Osteoblast (primary cell): ENCODE data around the gene LCE1B. TPM values are rescaled to one million over a fixed set of nuclear protein-coding genes. Genes with fewer than 3 reads are reported as not detected.

Experiments
- DNase-seq: peaks from one replicate; pipeline ENCODE4 v3.0.0; 2011; ENCODE audit warnings: low spot score, mixed read lengths; ENCODE audit not compliant: insufficient read length; ENCODE audit errors: missing footprints
- H2AFZ ChIP-seq: 2 replicates; pipeline ENCODE4 v1.6.0; 2011; ENCODE audit warnings: mild to moderate bottlenecking, low read length
- H3K27ac ChIP-seq: 2 replicates; pipeline ENCODE4 v1.5.1; 2011; ENCODE audit warnings: mild to moderate bottlenecking, low read depth, low read length, moderate library complexity
- H3K27me3 ChIP-seq: 2 replicates; pipeline ENCODE4 v1.6.0; 2012; ENCODE audit warnings: mild to moderate bottlenecking, control low read depth, inconsistent platforms, low read length, moderate library complexity; ENCODE audit not compliant: insufficient read depth
- H3K36me3 ChIP-seq: 2 replicates; pipeline ENCODE4 v1.5.1; 2011; ENCODE audit warnings: mild to moderate bottlenecking, low read length, control low read depth, moderate library complexity; ENCODE audit not compliant: insufficient read depth
- H3K4me1 ChIP-seq: 2 replicates; pipeline ENCODE4 v1.5.1; 2011; ENCODE audit warnings: mild to moderate bottlenecking, low read length, control low read depth, moderate library complexity; ENCODE audit not compliant: insufficient read depth
- H3K4me2 ChIP-seq: 2 replicates; pipeline ENCODE4 v1.6.0; 2011; ENCODE audit warnings: mild to moderate bottlenecking, low read length; ENCODE audit not compliant: insufficient read depth
- H3K4me3 ChIP-seq: fragments of 200-600 bp; sonication (generic); 3 replicates; pipeline ENCODE4 v1.5.1; 2012; ENCODE audit warnings: mild to moderate bottlenecking, low read length, inconsistent platforms; ENCODE audit not compliant: insufficient read depth
- H3K79me2 ChIP-seq: 2 replicates; pipeline ENCODE4 v1.6.0; 2012; ENCODE audit warnings: mild to moderate bottlenecking, low read length, control low read depth, inconsistent platforms; ENCODE audit not compliant: insufficient read depth
- H3K9me3 ChIP-seq: 2 replicates; pipeline ENCODE4 v1.5.1; 2011; ENCODE audit warnings: low read depth, low read length, control low read depth
- H4K20me1 ChIP-seq: 2 replicates; pipeline ENCODE4 v1.6.0; 2012; ENCODE audit warnings: mild to moderate bottlenecking, low read length, control low read depth; ENCODE audit not compliant: insufficient read depth
- total RNA-seq: library from RNA; depleted of rRNA; stranded (reverse); fragments of >200 nt; gene quantifications from 2 replicates; pipeline ENCODE4 v1.2.3, GENCODE V29; 2012
- TF ChIP-seq, protein P1 (sequence below): IDR thresholded peaks from 2 replicates; pipeline ENCODE4 v1.5.1; 2011; ENCODE audit warnings: mild to moderate bottlenecking, low read depth, low read length, moderate library complexity; ENCODE audit errors: extremely low read depth

Gene LCE1B
- total RNA-seq, 1 donor: not detected

DNA sequence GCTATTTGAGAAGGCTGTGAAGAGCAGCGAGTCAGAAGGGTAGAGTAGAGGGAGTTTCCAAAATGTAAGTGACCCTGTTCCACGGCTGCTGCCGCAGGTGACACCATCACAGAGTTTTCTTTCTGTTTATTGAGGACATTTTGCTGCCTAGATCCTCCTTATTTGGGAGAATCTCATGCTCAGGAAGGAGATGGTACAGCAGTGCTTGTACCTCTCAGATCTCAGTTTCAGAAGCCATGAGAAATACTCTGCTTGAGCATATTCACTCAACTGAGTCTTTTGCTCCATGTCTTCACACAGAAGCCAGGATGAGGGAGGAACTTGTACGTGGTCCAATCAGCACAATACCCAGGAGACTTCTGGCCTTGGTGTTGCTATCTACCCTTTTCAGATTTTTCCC, 49.6 kb downstream of the LCE1B start:
- no peak overlapping the region for H3K27ac ChIP-seq
- H3K4me2 ChIP-seq: no peak overlapping the region
- no peaks in the 10 kb centered on the region for H3K36me3 ChIP-seq
- DNase-seq: no peak
- H2AFZ ChIP-seq: no peak overlapping the region
- no peaks in the 10 kb centered on the region for H3K4me1 ChIP-seq
- H3K27me3 ChIP-seq: no peaks in the 10 kb centered on the region
- no peaks in the 10 kb centered on the region for H3K9me3 ChIP-seq
- no peak overlapping the region for H3K4me3 ChIP-seq
- no peaks in the 10 kb centered on the region for H3K79me2 ChIP-seq
- TF ChIP-seq, protein P1, sequence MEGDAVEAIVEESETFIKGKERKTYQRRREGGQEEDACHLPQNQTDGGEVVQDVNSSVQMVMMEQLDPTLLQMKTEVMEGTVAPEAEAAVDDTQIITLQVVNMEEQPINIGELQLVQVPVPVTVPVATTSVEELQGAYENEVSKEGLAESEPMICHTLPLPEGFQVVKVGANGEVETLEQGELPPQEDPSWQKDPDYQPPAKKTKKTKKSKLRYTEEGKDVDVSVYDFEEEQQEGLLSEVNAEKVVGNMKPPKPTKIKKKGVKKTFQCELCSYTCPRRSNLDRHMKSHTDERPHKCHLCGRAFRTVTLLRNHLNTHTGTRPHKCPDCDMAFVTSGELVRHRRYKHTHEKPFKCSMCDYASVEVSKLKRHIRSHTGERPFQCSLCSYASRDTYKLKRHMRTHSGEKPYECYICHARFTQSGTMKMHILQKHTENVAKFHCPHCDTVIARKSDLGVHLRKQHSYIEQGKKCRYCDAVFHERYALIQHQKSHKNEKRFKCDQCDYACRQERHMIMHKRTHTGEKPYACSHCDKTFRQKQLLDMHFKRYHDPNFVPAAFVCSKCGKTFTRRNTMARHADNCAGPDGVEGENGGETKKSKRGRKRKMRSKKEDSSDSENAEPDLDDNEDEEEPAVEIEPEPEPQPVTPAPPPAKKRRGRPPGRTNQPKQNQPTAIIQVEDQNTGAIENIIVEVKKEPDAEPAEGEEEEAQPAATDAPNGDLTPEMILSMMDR: no peak
- H4K20me1 ChIP-seq: no peaks in the 10 kb centered on the region

Other genes starting within 250 kb of the LCE1B start
- gene LCE3E, start 245.2 kb upstream of the LCE1B start, total RNA-seq: not detected in 2 replicates
- gene LCE3D, start 231.5 kb upstream of the LCE1B start, total RNA-seq: not detected in 2 replicates
- gene LCE3C, start 211.7 kb upstream of the LCE1B start, total RNA-seq: not detected in 2 replicates
- not detected in 2 replicates for gene LCE3B, start 198.2 kb upstream of the LCE1B start, total RNA-seq
- not detected in 2 replicates for gene LCE3A, start 188.9 kb upstream of the LCE1B start, total RNA-seq
- not detected in 2 replicates for gene LCE2D, start 148.6 kb upstream of the LCE1B start, total RNA-seq
- gene LCE2C, start 136.7 kb upstream of the LCE1B start, total RNA-seq: not detected in 2 replicates
- not detected in 2 replicates for gene LCE2B, start 125.8 kb upstream of the LCE1B start, total RNA-seq
- gene LCE2A, start 113.6 kb upstream of the LCE1B start, total RNA-seq: not detected in 2 replicates
- gene LCE4A, start 103.8 kb upstream of the LCE1B start, total RNA-seq: not detected in 2 replicates
- not detected in 2 replicates for gene KPRP, start 53.9 kb upstream of the LCE1B start, total RNA-seq
- not detected in 2 replicates for gene LCE1F, start 36.8 kb upstream of the LCE1B start, total RNA-seq
- gene LCE1E, start 25.7 kb upstream of the LCE1B start, total RNA-seq: not detected in 2 replicates
- not detected in 2 replicates for gene LCE1D, start 15.2 kb upstream of the LCE1B start, total RNA-seq
- gene LCE1C, start 5.3 kb upstream of the LCE1B start, total RNA-seq: not detected in 2 replicates
- gene LCE1A, start 15.5 kb downstream of the LCE1B start, total RNA-seq: not detected in 2 replicates
- not detected in 2 replicates for gene LCE6A, start 30.9 kb downstream of the LCE1B start, total RNA-seq
- gene LCE7A, start 48.0 kb downstream of the LCE1B start, total RNA-seq: not detected in 2 replicates
- not detected in 2 replicates for gene SMCP, start 66.4 kb downstream of the LCE1B start, total RNA-seq
- not detected in 2 replicates for gene IVL, start 96.6 kb downstream of the LCE1B start, total RNA-seq
- not detected in 2 replicates for gene SPRR5, start 135.2 kb downstream of the LCE1B start, total RNA-seq
- not detected in 2 replicates for gene SPRR4, start 158.7 kb downstream of the LCE1B start, total RNA-seq
- gene SPRR1A, start 172.1 kb downstream of the LCE1B start, total RNA-seq: not detected in 2 replicates
- not detected in 2 replicates for gene SPRR3, start 189.8 kb downstream of the LCE1B start, total RNA-seq
- gene SPRR1B, start 219.2 kb downstream of the LCE1B start, total RNA-seq: not detected in 2 replicates
- not detected in 2 replicates for gene SPRR2D, start 229.1 kb downstream of the LCE1B start, total RNA-seq
- gene SPRR2A, start 245.5 kb downstream of the LCE1B start, total RNA-seq: not detected in 2 replicates